SK-N-SH treated with all-trans-retinoic acid at 6 μM for 48 hours (cell line): Measurements from ENCODE around the gene PDGFB.

Source experiments
- ATAC-seq: fragments of 200-7000 bp; cut with Tn5 transposase; 3 replicates; pipeline ENCODE4 v1.9.1; 2020; ENCODE audit warnings: mild to moderate bottlenecking, moderate library complexity
- ARNTL ChIP-seq: fragments of 450-650 bp; formaldehyde crosslinking; IDR thresholded peaks from 2 replicates; pipeline ENCODE4 v1.5.0; 2020; ENCODE audit warnings: low read depth, mild to moderate bottlenecking, moderate library complexity, borderline replicate concordance
- BACH2 ChIP-seq: fragments of 250-450 bp; sonication (Bioruptor Pico); IDR thresholded peaks from 2 replicates; pipeline ENCODE4 v1.9.0; 2021; ENCODE audit warnings: mild to moderate bottlenecking, borderline replicate concordance
- CSDC2 ChIP-seq: fragments of 250-450 bp; sonication (Bioruptor Pico); IDR thresholded peaks from 2 replicates; pipeline ENCODE4 v1.5.0; 2020; ENCODE audit warnings: mild to moderate bottlenecking, moderate library complexity
- CSRNP3 ChIP-seq: fragments of 250-450 bp; sonication (Bioruptor Pico); IDR thresholded peaks from 2 replicates; pipeline ENCODE4 v1.5.1; 2021; ENCODE audit warnings: mild to moderate bottlenecking, moderate library complexity
- ESRRG ChIP-seq: fragments of 250-450 bp; sonication (Bioruptor Pico); IDR thresholded peaks from 2 replicates; pipeline ENCODE4 v1.6.1; 2021; ENCODE audit warnings: mild to moderate bottlenecking
- GLIS3 ChIP-seq: fragments of 250-450 bp; sonication (Bioruptor Pico); IDR thresholded peaks from 2 replicates; pipeline ENCODE4 v1.5.0; 2020; ENCODE audit warnings: mild to moderate bottlenecking, moderate library complexity
- ISL1 ChIP-seq: fragments of 250-450 bp; sonication (Bioruptor Pico); IDR thresholded peaks from 2 replicates; pipeline ENCODE4 v2.1.2; 2022; ENCODE audit warnings: mild to moderate bottlenecking, moderate library complexity
- OSR1 ChIP-seq: fragments of 250-450 bp; sonication (Bioruptor Pico); IDR thresholded peaks from 2 replicates; pipeline ENCODE4 v1.8.0; 2022; ENCODE audit warnings: moderate library complexity, mild to moderate bottlenecking, inconsistent platforms
- PATZ1 ChIP-seq: fragments of 250-450 bp; sonication (Bioruptor Pico); IDR thresholded peaks from 2 replicates; pipeline ENCODE4 v1.8.0; 2020; ENCODE audit warnings: mild to moderate bottlenecking, moderate library complexity, borderline replicate concordance
- PPARA ChIP-seq: fragments of 250-450 bp; sonication (Bioruptor Pico); IDR thresholded peaks from 2 replicates; pipeline ENCODE4 v1.5.0; 2020; ENCODE audit warnings: mild to moderate bottlenecking, borderline replicate concordance
- RARB ChIP-seq: fragments of 250-450 bp; sonication (Bioruptor Pico); IDR thresholded peaks from 2 replicates; pipeline ENCODE4 v1.8.0; 2021; ENCODE audit warnings: mild to moderate bottlenecking, moderate library complexity
- SNAI2 ChIP-seq: fragments of 250-450 bp; sonication (Bioruptor Pico); IDR thresholded peaks from 2 replicates; pipeline ENCODE4 v1.5.0; 2020; ENCODE audit warnings: mild to moderate bottlenecking, moderate library complexity
- TCF4 ChIP-seq: fragments of 250-450 bp; sonication (Bioruptor Pico); IDR thresholded peaks from 2 replicates; pipeline ENCODE4 v1.8.0; 2021; ENCODE audit warnings: mild to moderate bottlenecking, moderate library complexity, borderline replicate concordance
- TOX ChIP-seq: fragments of 250-450 bp; sonication (Bioruptor Pico); IDR thresholded peaks from 2 replicates; pipeline ENCODE4 v1.8.0; 2021; ENCODE audit warnings: mild to moderate bottlenecking, moderate library complexity, borderline replicate concordance
- ZC3H10 ChIP-seq: fragments of 250-450 bp; sonication (Bioruptor Pico); IDR thresholded peaks from 2 replicates; pipeline ENCODE4 v1.5.1; 2021; ENCODE audit warnings: mild to moderate bottlenecking, moderate library complexity
- ZFP3 ChIP-seq: fragments of 250-450 bp; sonication (Bioruptor Pico); IDR thresholded peaks from 2 replicates; pipeline ENCODE4 v1.5.0; 2020; ENCODE audit warnings: mild to moderate bottlenecking, moderate library complexity
- ZFP30 ChIP-seq: fragments of 450-650 bp; formaldehyde crosslinking; IDR thresholded peaks from 2 replicates; pipeline ENCODE4 v1.5.0; 2022; ENCODE audit warnings: mild to moderate bottlenecking, moderate library complexity
- ZNF565 ChIP-seq: fragments of 450-650 bp; formaldehyde crosslinking; conservative IDR thresholded peaks from 2 replicates; pipeline ENCODE4 v1.5.0; 2020; ENCODE audit warnings: low read depth, mild to moderate bottlenecking, moderate library complexity
- ZNF70 ChIP-seq: fragments of 450-650 bp; formaldehyde crosslinking; IDR thresholded peaks from 2 replicates; pipeline ENCODE4 v1.5.0; 2020; ENCODE audit warnings: mild to moderate bottlenecking, moderate library complexity
- TF ChIP-seq, protein P1 (sequence below): fragments of 250-450 bp; sonication (Bioruptor Pico); IDR thresholded peaks from 2 replicates; pipeline ENCODE4 v1.5.1; 2020; ENCODE audit warnings: low read depth, mild to moderate bottlenecking, moderate library complexity

PDGFB gene

DNA sequence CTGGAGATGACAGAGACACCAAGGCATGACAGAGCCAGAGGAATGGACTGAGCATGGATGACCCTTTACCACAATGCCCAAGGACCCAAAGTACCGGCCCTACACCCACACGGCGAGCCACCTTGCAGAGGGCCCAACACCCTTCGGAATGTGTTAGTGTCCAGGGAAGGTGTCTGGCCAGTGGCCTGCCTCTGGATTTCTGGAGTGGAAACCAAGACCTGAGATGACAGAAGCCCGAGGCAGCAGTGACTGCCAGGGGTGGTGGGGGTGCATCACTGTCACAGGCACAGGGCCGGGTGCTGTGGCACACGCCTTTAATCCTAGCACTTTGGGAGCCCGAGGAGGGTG is 28.7 kb downstream of the PDGFB start (continued):
- TF ChIP-seq ZNF565 (no peak), PPARA (CRISPR knock-in tag) (no peak), OSR1 (no peak)

DNA sequence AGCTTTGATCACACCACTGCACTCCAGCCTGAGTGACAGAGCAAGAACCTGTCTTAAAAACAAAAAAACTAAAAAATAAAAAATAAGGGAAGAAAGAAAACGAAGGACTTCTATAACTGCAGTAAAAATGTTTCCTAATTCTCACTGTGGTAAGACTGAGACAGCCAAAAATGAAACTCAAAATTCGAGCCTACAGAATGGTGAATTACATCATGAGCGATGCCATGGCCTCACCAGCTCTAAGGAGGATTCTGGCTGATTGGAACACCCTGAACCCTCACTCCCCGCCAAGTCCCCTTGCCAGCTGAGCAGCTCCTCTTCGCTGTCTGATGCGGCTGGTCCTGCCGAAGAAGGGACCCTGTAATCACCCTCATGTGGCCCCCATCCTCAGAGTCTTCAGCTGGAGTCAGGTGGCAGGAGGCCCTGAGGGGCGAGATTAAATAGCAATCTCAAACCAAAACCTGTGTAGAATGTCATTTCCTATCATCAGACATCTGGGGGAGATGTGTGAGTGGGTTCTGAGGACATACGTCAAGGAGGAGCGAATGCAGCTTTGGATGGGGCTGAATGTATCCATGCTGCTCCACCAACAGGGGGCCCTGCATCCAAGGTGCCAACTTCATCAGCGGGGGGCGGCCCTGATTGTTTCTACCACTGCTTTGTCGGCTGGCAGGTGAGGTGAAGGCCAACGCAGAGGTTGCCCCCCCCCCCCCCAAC is 29.2 kb downstream of the PDGFB start:
- TF ChIP-seq ZNF70 (no peak), TCF4 (CRISPR knock-in tag) (no peak), ISL1 (CRISPR knock-in tag) (no peak), GLIS3 (CRISPR knock-in tag) (no peak), CSRNP3 (no peak), BACH2 (CRISPR knock-in tag) (no peak), CSDC2 (CRISPR knock-in tag) (no peak), ARNTL (CRISPR knock-in tag) (no peak), PATZ1 (no peak), OSR1 (no peak)
- TF ChIP-seq, protein P1, sequence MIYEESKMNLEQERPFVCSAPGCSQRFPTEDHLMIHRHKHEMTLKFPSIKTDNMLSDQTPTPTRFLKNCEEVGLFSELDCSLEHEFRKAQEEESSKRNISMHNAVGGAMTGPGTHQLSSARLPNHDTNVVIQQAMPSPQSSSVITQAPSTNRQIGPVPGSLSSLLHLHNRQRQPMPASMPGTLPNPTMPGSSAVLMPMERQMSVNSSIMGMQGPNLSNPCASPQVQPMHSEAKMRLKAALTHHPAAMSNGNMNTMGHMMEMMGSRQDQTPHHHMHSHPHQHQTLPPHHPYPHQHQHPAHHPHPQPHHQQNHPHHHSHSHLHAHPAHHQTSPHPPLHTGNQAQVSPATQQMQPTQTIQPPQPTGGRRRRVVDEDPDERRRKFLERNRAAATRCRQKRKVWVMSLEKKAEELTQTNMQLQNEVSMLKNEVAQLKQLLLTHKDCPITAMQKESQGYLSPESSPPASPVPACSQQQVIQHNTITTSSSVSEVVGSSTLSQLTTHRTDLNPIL (CRISPR knock-in tag): no peak
- TF ChIP-seq, all 23 proteins: peak for 0
- no peak for ATAC-seq

- ATAC-seq: no peak
- no peak for TF ChIP-seq ZFP3 (CRISPR knock-in tag)
- TF ChIP-seq PPARA (CRISPR knock-in tag): no peak
- no peak for TF ChIP-seq ZFP30 (CRISPR knock-in tag)
- no peak for TF ChIP-seq PATZ1
- TF ChIP-seq TCF4 (CRISPR knock-in tag): no peak
- no peak for TF ChIP-seq ARNTL (CRISPR knock-in tag)
- no peak for TF ChIP-seq CSRNP3
- TF ChIP-seq GLIS3 (CRISPR knock-in tag): no peak
- TF ChIP-seq ZNF70: no peak
- no peak for TF ChIP-seq BACH2 (CRISPR knock-in tag)
- TF ChIP-seq RARB (CRISPR knock-in tag): no peak
- TF ChIP-seq ZNF565: no peak
- TF ChIP-seq ESRRG: no peak
- no peak for TF ChIP-seq CSDC2 (CRISPR knock-in tag)
- no peak for TF ChIP-seq SNAI2 (CRISPR knock-in tag)
- no peak for TF ChIP-seq ZC3H10 (CRISPR knock-in tag)
- no peak for TF ChIP-seq TOX
- TF ChIP-seq ISL1 (CRISPR knock-in tag): no peak
- TF ChIP-seq, all 23 proteins: peak for 0
These were observed 29.7 kb downstream of the PDGFB start for GRCh38 chr22:39215070-39215396.

- TF ChIP-seq RARB (CRISPR knock-in tag) (no peak), ZFP3 (CRISPR knock-in tag) (no peak), ISL1 (CRISPR knock-in tag) (no peak)
- peak; percentile 53; the same call in 2 of the 3 replicates for ATAC-seq
These were observed 30.3 kb downstream of the PDGFB start for GRCh38 chr22:39214383-39215069.
